GM21737 (cell line): ENCODE data around the gene VWA8.
"Not testable (repeated sequence)": the region's sequence is repeated elsewhere in the genome, so short reads cannot be mapped to it uniquely, and the experiment has no call there.

Experiments
- ATAC-seq: cut with Tn5 transposase; IDR thresholded peaks from one replicate; pipeline ENCODE4 v1.9.1; 2021; ENCODE audit warnings: mild to moderate bottlenecking, moderate library complexity; ENCODE audit not compliant: unreplicated experiment

Gene VWA8

DNA sequence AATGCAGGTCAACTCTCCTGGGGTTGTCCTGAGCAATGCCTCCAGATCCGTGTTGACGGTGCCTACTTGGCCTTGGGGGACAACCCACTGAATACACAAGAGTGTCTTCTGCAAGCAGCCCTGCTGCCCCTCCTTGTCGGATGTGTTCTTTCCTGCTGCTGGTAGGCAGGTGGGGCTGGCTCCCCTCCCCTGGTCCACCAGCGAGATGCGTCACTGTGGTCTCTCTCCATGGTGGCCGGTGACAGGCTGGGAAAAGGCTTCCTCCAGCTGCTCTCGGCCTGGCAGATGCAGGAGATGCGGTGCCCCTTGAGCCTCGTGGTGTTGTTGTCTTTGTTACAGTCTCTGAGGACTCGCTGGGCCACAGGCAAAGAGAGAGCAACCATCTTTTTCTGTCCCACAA lies 418.6 kb downstream of the VWA8 start:
- ATAC-seq = no peak

DNA sequence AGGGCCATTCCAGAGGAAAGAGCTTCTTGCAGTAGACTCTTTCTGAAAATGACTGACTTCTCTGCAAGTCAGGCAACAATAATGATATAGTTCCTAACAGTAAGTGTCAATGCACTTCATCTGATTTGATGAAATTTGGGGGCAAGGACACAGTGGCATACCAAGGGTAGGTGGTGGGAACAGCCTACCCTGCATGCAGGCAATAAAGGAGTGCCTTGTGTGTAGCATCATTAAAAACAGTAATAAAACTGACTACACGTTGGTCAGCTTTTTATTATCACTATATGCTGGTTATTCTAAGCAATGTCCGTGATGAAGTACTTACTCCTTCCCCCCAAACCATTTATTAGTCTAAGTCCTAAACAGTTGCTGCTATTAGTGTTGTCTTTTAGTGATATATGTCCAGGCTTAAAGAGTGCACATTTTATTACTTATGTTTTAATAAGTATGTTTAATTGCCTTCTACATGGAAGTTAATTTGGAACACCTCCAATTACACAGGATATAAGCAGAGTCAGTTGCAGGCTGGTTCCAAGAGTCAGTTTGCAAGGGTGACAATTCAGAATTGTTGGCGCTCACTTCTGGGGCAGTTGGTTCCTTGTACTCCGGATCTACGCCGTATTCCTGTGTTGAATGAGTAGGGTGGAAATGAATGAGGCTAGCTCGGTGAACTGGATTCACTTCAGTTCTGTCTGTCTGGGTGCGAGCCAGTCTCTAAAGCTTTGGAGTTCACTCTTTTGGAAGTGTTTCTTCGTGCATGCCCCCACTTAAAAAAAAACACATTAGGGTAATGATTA lies 419.6 kb downstream of the VWA8 start:
- no peak for ATAC-seq

DNA sequence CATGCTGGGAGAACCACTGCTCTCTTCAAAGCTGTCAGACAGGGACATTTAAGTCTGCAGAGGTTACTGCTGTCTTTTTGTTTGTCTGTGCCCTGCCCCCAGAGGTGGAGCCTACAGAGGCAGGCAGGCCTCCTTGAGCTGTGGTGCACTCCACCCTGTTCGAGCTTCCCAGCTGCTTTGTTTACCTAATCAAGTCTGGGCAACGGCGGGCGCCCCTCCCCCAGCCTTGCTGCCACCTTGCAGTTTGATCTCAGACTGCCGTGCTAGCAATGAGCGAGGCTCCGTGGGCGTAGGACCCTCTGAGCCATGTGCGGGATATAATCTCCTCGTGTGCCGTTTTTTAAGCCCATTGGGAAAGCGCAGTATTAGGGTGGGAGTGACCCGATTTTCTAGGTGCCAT lies 420.7 kb downstream of the VWA8 start:
- not testable (repeated sequence) for ATAC-seq

DNA sequence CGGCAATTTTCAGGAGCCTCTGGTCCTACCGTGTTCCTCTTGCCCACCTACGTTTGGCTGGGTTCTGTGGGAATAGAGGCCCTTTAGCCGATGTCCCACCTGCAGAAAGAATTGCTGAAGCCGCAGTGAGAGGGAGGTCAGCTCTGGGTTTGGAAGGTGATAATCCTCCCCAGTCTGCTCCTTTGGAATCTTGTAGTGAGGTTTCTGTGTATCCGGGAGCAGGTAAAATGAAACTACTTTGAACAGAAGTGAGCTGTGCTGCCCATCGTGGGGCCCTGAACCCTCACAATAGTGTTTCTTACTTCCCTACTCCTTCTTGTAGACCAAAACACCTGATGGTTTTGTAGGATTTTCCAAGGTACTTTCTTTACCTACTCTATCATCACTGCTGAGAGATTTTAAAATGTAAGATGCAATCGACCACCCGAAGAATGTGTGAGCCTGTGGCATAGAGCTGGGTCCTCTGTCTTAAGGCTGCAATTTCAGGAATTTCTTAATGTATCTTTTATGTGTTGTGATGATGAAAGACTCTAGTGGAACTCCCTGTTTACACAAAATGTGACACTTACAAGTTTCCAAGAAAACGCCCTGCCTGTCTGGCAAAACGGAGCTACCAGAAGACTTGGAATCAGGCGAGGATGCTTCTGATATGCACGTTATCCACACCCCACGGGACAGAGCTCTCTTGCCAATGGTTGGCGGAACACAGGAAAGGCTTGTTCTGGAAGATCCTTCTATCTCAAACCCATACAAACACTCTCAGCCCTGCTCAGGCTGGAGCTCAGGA lies 427.4 kb downstream of the VWA8 start:
- ATAC-seq = no peak

DNA sequence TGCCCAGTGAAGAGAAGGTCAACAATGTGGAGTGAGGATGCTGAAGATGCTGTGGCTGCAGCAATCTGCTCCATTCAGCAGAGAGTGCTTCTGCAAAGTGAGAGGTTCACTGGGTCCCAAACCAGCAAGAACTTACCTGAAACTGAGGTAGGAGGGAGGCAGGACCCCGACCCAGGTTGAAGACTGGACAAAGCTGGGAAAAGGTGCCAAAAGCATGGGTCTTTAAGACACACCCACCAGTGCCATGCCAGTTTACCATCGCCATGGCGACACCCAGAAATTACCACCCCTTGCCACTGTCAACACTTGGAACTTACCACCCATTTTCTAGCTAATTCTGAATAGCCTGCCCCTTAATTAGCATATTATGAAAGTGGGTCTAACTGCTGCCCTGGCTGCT lies 432.9 kb downstream of the VWA8 start:
- ATAC-seq = no peak

DNA sequence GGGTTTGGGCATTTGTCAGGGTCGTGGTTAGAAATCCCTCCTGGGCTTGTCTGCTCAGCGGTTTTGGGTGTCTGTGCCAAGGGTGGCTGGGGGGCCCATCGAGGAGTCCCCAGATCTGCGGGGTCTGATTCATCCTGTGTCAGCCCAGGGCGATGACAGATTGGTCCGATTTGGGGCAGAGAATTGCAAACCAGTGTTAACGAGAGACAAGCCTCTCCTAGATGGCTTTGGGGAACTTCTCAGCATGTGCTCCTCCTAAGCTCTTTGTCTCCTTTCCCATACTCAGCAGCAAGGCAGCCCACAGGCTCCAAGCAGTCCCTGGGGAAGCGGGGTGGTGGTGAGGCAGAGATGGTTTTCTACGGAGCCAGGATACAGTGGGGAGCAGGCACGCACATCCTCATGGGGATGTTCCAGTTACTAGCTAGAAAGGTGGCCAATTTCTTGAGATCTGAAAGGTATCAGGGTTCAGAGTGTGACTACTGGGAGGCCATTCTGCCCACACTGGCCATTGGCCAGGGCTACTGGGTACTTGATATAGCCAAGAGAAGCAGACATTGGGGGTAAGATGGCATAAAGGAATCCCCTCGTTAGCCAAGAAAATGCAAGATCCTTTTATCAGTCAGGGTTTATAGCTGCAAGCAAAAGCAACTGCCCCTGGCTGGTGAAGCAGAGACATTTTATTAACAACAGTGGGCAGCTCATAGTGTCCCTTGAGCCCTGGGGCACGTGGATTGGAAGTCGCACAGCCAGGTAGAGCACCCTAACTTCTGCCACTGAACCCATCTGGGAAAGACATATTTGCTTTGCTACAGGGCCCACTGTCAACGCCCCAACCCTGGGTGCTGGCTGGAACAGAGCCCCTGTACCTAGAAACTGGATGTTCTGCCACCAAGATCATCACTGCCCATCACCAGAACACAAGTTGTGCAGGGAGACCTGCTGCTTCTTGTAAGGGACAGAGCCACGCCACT lies 440.0 kb downstream of the VWA8 start:
- no peak for ATAC-seq

DNA sequence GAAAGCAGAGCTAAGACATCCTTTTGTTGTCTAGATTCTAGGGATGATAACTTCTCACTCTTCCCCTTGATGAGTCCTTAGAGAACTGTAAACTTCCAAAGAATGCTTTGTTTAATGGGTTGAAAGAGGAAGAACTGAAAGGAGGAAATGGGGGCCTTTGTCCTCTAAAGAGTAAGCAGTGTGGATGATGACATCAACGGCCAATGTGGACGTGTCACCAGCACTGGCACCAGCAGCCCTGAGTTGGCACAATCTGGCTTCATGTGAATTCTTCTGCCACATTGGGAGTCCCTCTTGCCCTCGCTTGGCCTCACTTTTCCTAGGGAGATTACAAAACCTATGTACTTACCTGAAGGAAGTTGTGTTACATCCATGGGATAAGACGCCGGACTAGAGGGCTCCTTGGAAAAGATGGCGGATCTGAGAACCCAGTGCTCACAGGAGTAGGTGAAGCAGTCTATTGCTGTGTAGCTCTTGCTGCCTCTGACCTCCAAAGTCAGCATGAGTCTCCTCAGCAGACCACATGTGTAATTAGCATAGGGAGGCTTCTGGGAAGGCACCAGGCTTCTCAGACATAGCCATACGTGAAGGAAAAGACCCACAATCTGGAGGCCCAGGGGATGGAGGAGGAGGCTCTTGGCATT lies 440.8 kb downstream of the VWA8 start:
- no peak for ATAC-seq
